ENCODE measurements around the gene RGCC. TPM values are rescaled to one million over a fixed set of nuclear protein-coding genes. Genes with fewer than 3 reads are reported as not detected.

The RGCC gene
- total RNA-seq, 1 donor from 2014 or later: 9.7 TPM

DNA sequence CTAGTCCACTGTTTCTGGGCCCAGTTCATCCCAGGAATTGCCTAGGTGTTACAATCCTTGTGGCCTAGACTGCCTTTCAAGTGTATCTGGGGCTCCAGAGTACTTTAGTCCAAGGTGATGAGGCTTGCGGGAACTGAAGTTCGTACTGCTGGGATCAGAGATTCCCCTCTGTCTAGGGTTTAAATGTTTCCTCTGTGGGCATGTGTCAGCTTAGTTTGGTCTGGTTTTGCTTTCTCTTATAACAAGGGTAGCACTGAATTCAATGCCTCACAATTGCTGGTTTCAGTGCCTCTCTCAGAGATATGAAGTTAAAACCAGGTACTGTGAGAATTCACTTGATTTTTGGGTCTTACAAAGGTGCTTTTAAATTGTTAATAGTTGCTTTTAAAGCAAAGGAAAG is 30.8 kb downstream of the RGCC start:
- no peak for DNase-seq (ENCODE audit: low read depth)
- H3K4me3 ChIP-seq (ENCODE audit: low read depth, low read length): no peak overlapping the region
- TF ChIP-seq, protein P1, sequence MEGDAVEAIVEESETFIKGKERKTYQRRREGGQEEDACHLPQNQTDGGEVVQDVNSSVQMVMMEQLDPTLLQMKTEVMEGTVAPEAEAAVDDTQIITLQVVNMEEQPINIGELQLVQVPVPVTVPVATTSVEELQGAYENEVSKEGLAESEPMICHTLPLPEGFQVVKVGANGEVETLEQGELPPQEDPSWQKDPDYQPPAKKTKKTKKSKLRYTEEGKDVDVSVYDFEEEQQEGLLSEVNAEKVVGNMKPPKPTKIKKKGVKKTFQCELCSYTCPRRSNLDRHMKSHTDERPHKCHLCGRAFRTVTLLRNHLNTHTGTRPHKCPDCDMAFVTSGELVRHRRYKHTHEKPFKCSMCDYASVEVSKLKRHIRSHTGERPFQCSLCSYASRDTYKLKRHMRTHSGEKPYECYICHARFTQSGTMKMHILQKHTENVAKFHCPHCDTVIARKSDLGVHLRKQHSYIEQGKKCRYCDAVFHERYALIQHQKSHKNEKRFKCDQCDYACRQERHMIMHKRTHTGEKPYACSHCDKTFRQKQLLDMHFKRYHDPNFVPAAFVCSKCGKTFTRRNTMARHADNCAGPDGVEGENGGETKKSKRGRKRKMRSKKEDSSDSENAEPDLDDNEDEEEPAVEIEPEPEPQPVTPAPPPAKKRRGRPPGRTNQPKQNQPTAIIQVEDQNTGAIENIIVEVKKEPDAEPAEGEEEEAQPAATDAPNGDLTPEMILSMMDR (conservative IDR thresholded peaks at IDR 0.05; ENCODE audit: low read depth, low read length): no peak

DNA sequence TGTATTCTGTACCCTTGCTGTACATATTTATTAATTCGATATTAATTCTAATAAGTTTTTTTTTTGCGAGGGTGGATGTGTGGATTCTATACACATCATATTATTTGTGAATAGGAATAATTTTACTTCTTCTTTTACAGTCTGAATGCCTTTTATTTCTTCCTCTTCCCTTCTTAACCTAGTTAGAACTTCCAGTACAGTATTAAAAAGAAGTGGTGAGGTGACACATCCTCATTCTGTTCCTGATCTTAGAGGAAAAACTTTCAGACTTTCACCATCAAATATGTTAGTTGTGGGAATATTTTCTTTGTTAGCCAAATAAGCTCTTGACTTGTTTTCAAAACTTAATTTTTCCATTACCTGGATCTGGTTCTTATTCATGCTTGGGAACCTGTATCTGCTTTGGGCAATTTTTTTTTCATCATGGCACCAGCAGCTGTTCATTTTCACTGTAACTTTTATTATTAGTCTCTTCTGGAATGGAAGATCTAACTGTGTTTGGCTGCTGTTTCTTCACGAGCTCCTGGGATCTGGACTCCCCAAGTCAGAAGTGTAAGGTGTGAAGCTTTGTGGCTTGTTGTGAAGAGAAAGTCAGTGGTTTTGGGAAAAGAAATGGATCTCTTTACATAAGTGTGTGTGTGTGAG is 33.1 kb downstream of the RGCC start:
- TF ChIP-seq, protein P1 (conservative IDR thresholded peaks at IDR 0.05; ENCODE audit: low read depth, low read length): no peak
- no peak for DNase-seq (ENCODE audit: low read depth)
- H3K4me3 ChIP-seq (ENCODE audit: low read depth, low read length): no peak overlapping the region

DNA sequence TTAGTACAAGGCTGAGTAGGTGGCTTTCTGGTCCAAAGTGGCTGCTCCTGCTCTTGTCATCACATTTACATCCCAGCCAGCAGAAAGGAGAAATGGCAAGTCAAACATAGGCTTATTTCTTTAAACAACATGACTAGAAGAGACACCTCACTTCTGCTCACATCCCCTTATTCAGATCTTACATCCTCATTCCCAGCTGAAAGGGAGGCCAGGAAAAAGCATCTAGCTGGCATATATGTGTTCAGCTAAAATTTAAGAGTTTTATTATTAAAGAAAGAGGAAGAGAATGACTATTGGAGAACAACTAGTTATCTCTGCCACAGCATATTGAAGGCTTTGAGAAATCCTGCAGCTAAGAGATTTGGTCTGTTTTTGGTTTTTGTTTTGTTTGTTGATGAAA is 34.1 kb downstream of the RGCC start:
- TF ChIP-seq, protein P1 (conservative IDR thresholded peaks at IDR 0.05; ENCODE audit: low read depth, low read length): no peak
- H3K4me3 ChIP-seq (ENCODE audit: low read depth, low read length): no peak overlapping the region
- no peak for DNase-seq (ENCODE audit: low read depth)

DNA sequence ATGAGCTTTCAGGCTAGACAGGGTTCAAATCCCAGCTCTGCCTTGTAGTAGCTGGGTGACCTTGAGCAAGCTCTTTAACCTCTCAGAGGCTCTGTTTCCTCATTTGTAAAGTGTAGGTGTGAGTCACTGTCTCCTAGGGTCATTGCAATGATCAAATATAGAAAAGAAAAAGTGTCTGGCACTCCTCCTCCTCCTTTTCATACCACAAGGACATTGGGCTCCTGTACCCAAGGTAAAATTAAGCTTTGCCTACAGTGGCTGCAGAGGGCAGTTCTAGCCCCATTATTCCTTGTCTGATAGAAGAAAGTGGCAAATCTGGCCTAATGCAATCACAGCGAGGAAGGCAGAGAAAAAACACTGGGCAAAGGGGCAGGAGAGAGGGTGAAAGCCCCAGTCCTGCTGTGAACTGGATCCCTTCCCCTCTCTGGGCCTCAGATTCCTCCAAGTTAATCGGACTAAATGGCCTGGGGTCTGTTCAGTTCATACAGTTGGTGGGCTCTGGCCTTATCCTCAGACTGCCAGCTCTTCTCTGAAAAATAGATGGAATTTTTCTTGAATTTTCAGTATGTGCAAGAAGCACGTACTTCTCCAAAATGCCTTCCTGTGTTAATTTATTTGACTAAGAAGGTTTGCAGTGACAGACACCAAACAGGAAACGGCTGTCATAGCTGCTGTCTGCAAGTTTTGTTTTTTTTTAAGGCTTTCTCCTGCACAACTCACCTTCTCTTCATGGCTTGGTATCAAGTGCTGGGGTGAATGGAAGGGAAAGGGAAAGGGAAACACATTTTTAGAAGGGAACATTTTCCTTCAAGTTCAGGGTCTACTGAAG is 35.3 kb downstream of the RGCC start:
- DNase-seq (ENCODE audit: low read depth): no peak
- TF ChIP-seq, protein P1 (conservative IDR thresholded peaks at IDR 0.05; ENCODE audit: low read depth, low read length): no peak
- no peak overlapping the region for H3K4me3 ChIP-seq (ENCODE audit: low read depth, low read length)

DNA sequence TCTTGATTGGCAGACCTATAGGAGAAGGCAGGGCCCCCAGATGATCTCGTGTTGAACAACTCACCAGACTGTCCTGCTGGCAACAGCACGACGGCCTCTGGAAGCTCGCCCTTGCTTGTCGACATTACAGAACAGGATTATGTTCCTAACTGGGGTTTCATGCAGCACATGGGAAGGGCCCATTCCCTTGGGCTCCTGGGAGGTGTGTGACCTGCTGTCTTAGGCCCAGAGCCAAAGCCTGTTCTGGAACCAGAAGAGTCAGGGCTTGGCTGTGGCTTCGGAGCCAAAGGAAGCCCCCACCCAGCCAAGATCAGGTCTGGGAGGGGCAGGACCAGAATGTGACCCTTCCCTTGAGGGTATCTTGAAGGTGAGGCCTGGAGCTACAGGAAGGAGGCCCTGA is 36.9 kb downstream of the RGCC start:
- TF ChIP-seq, protein P1 (conservative IDR thresholded peaks at IDR 0.05; ENCODE audit: low read depth, low read length): no peak
- DNase-seq (ENCODE audit: low read depth): no peak
- no peak overlapping the region for H3K4me3 ChIP-seq (ENCODE audit: low read depth, low read length)

DNA sequence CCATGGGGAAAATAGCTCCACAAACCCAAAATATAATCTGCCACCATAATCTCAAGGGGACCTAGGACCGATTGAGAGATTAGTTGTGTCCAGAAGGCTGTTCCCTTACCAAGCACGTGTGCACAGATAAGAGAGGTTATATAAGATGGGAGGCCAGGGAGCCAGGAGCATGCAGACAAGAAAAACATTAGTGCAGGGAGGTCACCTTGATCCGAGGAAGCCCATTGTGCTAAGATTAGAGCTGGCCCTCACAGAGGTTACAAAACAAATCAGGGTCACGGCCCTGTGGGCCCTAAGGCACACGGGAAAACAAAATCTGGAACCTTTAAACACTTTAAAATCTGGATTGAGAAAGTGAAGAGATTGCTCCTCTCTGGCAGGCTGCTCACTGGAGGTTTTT is 37.7 kb downstream of the RGCC start:
- DNase-seq (ENCODE audit: low read depth): no peak
- no peak overlapping the region for H3K4me3 ChIP-seq (ENCODE audit: low read depth, low read length)
- TF ChIP-seq, protein P1 (conservative IDR thresholded peaks at IDR 0.05; ENCODE audit: low read depth, low read length): no peak
